Lower leg skin (tissue), 3 donors: ENCODE results near the gene GPC3.

ENCODE experiments used
- CTCF ChIP-seq, 3 donors: fragments of 450-650 bp; IDR thresholded peaks; one replicate each; pipeline ENCODE4 v1.5.1; 2016; ENCODE audit warnings: antibody characterized with exemption in 3 of 3, mild to moderate bottlenecking in 3 of 3, moderate library complexity in 2 of 3
- POLR2A ChIP-seq, 2 donors: fragments of 450-650 bp; IDR thresholded peaks; one replicate each; pipeline ENCODE4 v1.6.1; 2016 to 2017; ENCODE audit warnings: antibody characterized with exemption in 2 of 2, mild to moderate bottlenecking in 1 of 2, moderate library complexity in 1 of 2

- TF ChIP-seq CTCF (IDR thresholded peaks at IDR 0.05) (no peak), POLR2A (IDR thresholded peaks at IDR 0.05) (no peak)
These were observed 319.1 kb downstream of the GPC3 start for GRCh38 chrX:133666256-133666655.
